ENCODE results near the gene HORMAD2.

DNA sequence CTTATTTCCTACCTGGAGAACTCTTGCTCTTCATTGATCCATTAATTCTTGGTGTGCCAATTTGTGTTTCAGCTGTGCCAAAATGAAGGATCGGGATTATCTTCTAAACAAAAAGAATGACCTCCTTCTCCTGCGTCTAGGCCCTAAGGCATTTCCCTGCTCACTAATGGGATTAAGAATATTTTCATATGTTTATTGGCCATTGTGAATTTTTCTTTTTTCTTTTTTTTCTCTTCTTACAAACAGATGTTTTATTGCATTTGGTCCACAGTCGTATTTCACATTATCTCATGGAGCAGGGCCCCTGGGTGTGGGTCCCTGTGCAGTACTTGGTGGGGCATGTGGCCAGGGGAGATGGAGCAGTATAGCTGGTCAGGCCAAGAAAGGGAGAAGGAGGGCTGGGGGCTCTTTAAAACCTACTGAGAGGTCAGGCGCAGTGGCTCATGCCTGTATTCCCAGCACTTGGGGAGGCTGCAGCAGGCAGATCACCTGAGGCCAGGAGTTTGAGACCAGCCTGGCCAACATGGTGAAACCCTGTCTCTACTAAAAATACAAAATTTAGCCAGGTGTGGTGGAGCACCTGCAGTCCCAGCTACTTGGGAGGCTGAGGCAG lies 35.3 kb upstream of the HORMAD2 start:
- TF ChIP-seq POLR2A (IDR thresholded peaks at IDR 0.05) (no peak), EP300 (IDR thresholded peaks at IDR 0.05) (no peak)
- TF ChIP-seq, protein P1, sequence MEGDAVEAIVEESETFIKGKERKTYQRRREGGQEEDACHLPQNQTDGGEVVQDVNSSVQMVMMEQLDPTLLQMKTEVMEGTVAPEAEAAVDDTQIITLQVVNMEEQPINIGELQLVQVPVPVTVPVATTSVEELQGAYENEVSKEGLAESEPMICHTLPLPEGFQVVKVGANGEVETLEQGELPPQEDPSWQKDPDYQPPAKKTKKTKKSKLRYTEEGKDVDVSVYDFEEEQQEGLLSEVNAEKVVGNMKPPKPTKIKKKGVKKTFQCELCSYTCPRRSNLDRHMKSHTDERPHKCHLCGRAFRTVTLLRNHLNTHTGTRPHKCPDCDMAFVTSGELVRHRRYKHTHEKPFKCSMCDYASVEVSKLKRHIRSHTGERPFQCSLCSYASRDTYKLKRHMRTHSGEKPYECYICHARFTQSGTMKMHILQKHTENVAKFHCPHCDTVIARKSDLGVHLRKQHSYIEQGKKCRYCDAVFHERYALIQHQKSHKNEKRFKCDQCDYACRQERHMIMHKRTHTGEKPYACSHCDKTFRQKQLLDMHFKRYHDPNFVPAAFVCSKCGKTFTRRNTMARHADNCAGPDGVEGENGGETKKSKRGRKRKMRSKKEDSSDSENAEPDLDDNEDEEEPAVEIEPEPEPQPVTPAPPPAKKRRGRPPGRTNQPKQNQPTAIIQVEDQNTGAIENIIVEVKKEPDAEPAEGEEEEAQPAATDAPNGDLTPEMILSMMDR (IDR thresholded peaks at IDR 0.05), result no peak

All from tibial nerve (tissue), 4 donors.